Esophagus muscularis mucosa (tissue), 3 donors: ENCODE measurements around the gene C4orf17.

Source experiments
- POLR2A ChIP-seq: fragments of 450-650 bp; IDR thresholded peaks from one replicate; pipeline ENCODE4 v1.6.1; 2017; ENCODE audit warnings: antibody characterized with exemption, moderate library complexity, mild to moderate bottlenecking, low read depth
- POLR2AphosphoS5 ChIP-seq, 2 donors: sonication (generic); formaldehyde crosslinking; IDR thresholded peaks; one replicate each; pipeline ENCODE4 v1.6.1; 2017; ENCODE audit warnings: antibody characterized with exemption in 2 of 2
- TF ChIP-seq, protein P1 (sequence below), 3 experiments: fragments of 200-600 bp in 2 of 3; fragments of 450-650 bp in 1 of 3; sonication (generic) in 2 of 3; IDR thresholded peaks; one replicate each; pipeline ENCODE4 v1.5.1; 2017 to 2019; ENCODE audit warnings: antibody characterized with exemption in 3 of 3, mild to moderate bottlenecking in 2 of 3, moderate library complexity in 1 of 3

DNA sequence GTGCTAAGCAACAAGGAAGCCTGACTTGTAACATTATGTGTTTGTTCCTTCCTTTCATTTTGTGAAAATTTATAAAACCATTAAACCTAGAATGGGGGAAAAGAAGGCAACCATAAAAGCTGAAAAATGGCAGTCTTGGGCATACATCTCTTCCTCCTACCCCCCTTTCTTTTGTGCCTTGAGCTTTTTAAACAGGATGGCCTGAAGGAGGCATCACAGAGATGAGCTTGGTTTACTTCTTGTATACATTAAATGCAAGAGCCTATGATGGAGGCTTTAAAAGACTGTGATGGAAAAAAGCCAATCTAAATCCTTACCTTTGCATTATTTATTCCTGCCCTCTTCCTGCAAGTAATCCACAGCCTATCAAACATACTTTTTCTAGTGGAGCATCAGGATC lies 39.5 kb upstream of the C4orf17 start:
- TF ChIP-seq POLR2A (no peak), POLR2AphosphoS5 (IDR thresholded peaks at IDR 0.05) (no peak)
- TF ChIP-seq, protein P1, sequence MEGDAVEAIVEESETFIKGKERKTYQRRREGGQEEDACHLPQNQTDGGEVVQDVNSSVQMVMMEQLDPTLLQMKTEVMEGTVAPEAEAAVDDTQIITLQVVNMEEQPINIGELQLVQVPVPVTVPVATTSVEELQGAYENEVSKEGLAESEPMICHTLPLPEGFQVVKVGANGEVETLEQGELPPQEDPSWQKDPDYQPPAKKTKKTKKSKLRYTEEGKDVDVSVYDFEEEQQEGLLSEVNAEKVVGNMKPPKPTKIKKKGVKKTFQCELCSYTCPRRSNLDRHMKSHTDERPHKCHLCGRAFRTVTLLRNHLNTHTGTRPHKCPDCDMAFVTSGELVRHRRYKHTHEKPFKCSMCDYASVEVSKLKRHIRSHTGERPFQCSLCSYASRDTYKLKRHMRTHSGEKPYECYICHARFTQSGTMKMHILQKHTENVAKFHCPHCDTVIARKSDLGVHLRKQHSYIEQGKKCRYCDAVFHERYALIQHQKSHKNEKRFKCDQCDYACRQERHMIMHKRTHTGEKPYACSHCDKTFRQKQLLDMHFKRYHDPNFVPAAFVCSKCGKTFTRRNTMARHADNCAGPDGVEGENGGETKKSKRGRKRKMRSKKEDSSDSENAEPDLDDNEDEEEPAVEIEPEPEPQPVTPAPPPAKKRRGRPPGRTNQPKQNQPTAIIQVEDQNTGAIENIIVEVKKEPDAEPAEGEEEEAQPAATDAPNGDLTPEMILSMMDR (IDR thresholded peaks at IDR 0.05), result no peak
